HG03039 (cell line): ENCODE measurements around the gene CISD2.
"Not testable (repeated sequence)": the region's sequence is repeated elsewhere in the genome, so short reads cannot be mapped to it uniquely, and the experiment has no call there.

Source experiments
- ATAC-seq: cut with Tn5 transposase; IDR thresholded peaks from one replicate; pipeline ENCODE4 v1.9.1; 2021; ENCODE audit warnings: mild to moderate bottlenecking, moderate library complexity; ENCODE audit not compliant: unreplicated experiment

Gene CISD2, protein sequence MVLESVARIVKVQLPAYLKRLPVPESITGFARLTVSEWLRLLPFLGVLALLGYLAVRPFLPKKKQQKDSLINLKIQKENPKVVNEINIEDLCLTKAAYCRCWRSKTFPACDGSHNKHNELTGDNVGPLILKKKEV

DNA sequence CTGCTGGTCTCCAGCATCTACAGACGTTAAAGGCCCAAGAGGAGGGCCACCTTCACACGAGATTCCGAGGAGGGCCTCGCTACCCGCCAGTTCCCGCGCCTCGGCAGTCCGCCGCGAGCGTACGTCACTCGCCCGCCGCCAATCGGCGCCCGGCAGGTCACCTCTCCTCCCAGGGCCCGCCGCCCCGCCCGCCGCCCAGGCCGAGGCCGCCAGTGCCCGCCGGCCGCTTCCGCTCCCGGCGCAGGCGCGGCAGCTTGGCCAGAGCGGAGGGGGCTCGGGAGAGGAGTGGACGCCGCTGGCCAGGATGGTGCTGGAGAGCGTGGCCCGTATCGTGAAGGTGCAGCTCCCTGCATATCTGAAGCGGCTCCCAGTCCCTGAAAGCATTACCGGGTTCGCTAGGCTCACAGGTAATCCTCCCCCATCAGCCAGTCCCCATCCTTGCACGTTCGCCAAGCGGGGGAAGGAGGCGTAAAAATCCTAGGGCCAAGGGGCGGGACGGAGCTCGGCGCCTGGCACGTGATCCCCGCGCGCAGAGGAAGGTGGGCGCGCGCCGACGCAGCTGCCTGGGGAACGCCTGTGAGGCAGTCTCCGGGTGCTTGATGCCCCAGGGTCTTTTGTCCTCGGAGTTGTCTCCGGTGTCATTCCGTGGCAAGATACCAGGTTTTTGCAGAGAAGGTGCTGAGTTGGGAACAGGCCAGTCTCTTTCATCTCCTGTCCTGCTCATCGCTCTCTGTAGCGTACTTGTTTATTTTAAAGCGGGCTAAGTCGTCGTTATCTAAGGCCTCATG, at the start of gene CISD2:
Gene CISD2 (plus strand): TSS at position 212 of the 788 bp plus-strand sequence. CDS start 93 bp downstream, at position 305.
- ATAC-seq: peak; percentile 89

DNA sequence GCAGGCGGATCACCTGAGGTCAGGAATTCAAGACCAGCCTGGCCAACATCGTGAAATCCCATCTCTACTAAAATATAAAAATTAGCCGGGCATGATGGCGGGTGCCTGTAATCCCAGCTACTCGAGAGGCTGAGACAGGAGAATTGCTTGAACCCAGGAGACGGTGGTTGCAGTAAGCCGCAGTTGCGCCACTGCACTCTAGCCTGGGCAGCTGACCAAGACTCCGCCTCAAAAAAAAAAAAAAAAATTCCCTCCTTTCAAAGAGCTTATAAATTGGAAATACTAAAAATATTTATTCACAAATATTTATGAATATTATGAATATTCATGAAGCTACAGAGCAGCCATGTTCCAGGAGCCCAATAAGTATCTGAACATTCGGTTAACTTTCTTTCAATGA, 49.7 kb upstream of the CISD2 start:
- not testable (repeated sequence) for ATAC-seq

DNA sequence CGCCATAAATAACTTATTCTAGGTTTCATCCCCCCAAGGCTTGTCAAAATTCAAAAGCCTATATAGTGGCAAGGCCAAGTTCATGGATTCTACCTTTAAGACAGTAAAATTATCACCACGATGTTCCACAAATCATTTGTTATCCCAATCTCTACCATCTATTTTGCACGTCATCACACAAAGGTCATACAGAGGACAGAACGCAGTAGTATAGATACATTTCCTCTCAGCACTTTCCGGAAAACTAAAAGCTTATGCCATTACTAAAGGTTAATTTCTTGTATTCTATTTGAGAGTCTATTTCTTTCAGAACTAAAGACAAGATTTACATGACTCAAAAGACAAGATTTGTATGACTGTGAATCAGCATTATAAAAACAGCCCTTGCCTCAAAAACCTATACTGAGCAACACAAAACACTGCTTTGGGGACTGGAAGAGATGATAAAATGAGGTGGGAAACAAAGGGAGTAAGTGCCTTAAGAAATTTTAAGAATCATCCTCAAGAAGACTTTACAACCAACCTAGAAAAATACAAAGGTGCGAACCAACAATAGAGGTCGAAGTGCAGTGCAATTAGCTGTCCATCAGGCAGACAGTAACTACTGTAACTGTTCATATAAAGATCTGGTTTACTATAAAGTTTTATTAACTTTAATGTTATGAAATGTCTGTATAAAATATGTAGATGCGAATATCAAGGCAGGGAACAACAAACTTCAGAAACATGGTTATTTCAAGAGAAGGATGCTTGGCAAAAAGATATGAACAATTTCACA, 49.0 kb upstream of the CISD2 start:
- ATAC-seq: no peak

DNA sequence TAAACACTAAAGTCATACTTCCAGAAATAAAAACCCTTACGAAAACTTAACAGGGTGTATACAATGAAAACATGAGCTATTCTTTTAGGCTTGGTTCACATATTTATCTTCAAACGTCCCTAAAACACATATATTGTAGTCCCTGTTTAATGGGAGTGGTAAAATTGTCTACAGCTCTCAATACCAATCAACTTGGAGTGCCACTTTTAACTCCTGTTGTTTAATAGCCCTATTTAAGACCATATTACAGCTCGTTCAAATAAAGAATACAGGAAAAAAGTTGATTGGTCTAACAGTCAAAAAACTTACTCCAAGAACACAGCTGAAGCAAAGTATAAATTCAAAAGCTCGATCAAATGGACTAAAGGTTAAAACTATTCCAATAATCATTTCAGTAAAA, 45.3 kb upstream of the CISD2 start:
- ATAC-seq: no peak

DNA sequence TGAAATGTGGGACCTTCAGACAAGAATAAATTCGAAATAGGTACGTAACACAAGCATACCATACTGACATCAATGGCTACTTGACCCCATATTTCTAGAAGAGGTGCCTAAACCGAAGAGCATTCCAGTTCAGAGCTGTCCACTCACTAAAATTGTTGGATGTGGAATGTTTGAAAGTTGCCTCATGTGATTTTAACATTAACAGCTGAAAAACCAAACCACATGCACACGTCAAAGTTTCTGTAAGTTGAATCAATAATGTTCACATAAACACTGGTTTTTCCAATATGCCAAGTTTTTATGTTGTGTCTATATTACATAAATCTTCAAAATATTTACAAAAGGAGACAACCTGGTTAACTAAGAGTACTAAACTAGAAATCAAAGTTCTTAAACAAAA, 44.9 kb upstream of the CISD2 start:
- ATAC-seq: no peak

DNA sequence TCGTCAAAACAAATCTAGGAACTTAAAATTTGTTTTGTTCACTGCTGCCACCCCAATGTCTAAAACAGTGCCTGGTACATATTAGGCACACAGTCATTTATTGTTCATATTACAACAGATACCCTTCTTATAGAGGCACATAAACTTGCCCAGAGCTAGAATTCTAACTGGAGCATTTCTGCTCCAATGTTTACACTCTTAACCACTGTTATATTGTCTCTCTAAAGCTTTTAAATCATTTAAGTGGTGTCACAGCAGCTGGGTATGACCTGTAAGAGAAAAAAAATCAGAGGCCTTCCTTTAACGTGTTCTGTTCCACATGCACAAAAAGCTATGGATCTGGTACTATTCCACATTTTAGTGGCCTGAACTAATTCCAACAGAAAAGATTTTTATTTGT, 44.4 kb upstream of the CISD2 start:
- no peak for ATAC-seq

DNA sequence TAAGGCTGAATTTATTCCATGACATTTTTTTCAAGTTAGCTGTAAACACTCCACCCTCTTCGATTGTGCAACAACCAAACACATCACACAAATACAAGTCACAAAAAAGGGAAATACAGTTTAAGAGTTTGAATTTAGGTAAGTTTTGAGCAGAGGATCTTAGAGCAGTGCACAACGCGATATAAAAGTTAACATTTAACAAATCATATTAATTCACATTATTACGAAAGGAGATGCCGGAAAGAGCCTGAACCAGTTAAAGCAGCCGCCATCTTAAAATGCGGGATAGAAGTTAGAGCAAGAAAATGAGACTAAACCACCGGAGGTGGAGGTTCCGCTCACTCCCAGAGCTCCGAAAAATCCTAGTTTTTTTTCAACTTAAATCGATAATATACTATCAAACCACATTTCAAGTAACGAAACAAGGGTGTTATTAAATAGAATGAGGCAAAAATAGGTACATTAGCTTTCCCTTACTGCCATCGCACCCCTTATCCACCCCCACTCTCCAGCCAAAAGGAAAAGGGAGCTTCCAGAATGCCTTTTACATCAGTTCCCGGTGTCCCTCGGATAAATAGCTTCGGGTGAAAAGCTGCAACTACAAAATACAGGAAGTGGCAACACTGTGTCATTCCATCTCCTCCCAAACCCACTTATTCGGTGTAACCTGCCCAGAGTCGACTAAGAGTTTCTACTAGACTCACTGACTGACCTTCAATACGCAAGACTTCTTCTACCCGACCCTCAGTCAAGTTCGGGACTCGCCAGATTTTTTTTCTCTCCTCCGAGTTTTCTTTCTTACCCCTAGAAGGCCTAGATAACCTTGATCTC, 43.3 kb upstream of the CISD2 start:
- no peak for ATAC-seq

DNA sequence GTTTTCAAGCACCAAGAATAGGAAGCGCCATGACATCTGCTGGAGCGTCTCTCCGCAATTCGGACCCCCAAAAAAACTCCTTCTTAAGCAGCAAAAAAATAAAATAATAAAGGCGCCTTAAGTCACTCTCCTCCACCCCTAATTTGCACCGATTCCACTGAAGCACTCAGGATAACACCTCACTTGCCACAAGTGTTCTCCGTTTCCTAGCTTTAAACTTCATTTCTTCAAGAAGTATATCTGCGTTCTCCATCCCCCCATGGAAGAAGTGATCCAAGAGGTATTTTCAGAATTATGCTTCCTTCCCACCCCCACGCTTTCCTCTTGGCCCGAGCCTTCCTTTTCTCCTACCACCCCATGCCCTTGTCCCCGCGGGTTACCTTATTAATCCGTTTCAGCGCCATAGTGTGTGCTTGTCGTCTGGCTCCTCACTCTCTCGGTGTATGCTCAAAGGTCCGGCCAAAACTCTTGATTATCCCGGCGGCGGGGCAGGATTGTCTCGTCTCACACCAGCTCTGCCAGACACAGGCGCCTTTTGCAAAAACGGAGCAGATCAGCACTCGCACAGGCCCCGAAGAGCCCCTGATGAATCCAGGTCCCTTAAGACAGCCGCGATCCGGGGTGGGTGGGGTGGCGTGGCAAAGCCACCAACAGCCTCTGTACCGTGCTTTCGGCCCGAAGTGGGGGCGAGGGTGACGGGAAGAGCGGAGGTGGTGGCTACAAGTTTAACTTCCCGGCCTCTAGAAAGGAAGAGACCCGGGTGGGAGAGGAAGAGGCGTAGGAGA, 42.5 kb upstream of the CISD2 start:
- ATAC-seq: no peak

DNA sequence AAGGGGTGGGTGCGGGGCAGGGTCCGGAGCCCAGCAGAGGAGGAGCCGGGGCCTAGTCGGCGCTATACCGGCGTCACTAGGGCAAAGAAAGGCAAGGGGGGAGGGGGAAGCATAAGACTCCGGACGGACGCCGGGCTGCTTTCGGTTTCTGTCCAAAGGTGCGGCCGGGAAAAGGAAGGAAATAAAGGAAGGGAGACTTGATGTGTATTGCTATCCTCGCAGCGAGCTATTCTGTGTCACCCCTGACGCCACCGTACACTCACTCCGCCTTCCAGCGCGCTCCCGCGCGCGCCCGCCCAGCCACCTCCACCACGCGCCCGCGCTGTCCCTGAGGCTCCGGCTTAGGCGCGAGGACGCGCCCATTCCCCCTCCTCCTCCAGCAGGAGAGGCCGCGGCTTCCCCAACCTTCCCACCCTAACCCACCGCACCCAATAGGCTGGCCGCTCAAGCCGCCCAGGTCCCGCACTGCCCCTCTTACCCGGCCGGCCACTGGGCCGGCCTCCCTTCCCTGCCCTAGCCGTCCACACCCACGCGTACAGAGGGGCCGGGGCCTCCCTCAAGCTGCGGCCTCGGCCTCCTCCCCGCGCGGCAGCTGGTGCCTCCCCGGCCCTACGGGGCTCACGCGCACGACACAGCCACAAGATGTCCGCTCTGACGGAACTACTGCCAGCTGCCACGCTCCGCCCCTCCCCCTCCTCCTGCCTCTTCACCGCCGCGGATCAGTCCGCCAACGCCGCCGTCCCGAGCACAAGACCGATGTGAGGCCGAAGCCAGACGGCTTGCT, 41.7 kb upstream of the CISD2 start, which contains the start of gene UBE2D3:
Gene UBE2D3 (minus strand): TSS at position 662 of the 784 bp plus-strand sequence. CDS start 1,043 bp downstream, outside the sequence.
- peak; percentile 23 for ATAC-seq

DNA sequence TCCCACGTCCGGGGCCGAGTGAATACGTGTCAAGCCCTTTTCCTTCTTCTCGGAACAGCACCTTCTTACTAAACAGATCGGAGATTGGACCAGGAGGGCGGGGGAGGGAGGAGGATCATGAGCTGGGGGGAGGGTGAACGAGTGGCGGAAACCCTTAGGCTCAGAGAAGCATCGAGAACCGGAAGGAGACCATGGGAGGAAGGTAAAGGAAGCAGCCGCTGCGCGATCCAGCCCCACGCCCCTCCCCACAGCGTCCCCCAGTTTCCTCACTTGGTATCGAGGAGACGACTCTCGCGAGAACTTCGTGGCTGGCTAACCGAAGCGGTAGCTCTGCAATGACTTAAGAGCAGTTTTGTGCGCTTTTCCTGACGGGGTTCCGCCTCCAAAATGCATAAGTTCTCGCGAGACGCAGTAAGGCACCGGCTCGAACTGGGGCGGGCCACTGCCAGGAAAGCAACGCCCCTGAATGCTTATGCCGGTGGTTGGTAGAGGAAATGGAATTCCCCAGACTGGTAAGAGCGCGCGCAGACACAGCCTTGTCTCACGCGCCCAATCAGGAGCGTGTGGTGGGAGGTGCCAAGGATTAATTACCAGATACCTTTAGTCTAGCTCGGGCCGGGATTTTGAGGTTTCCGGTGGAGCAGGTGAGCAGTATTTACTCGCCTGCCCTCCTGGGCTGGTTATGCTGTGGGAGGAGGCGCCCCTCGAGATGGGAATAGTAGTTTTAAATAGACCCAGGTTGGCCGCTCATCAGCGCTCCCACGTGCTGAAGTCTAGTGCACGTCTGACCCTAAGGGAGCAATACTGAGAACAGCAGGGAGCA, 40.9 kb upstream of the CISD2 start:
- peak; percentile 83 for ATAC-seq

DNA sequence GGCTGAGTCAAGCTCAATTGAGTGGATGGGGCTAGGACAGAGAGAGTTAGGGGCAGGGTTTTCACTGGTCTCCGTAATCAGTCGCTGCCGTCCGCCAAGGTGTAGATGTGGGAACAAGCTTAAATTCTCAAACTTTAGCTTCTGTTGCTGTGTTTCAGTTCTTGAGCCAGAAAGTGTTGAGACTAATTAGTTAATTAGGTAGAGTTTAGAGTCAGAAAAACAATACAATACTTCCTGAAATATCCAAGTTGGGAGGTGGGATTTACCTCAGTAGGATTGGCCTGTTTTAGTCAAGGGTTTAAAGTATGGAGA, 40.3 kb upstream of the CISD2 start:
- no peak for ATAC-seq

DNA sequence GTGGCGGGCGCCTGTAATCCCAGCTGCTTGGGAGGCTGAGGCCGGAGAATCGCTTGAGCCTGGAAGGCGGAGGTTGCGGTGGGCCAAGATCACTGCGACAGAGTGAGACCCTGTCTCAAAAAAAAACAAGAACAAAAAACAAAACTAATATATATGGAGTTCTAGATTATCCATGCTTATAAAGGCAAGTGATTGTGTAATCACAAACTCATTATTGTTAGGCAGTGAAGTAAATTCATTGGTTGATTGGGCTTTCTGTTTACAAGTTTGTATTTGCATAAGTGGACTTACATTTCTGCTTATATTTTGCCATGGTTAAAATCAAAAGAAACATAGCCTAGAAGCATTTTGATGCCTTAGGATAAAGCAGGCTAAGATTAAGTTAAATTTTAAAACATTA, 39.0 kb upstream of the CISD2 start:
- no peak for ATAC-seq

DNA sequence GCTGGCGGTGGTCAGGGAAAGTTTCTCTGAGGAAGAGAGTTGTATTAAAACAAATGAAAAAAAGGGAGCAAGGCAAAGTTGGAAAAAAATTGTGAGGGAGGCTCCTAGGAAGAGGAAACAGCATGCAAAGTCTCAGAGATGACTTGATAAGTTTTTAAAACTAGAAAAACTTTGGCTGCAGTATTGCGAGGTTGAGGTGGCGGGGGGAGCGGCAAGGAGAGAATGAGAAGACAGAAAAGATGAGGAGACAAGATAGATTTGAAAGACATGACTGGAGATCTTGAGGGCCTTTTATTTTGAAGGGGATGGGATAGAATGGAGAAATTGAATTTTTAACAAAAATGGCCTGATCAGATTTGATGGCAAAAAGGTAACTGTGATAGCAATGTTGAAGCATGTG, 36.7 kb upstream of the CISD2 start:
- ATAC-seq: no peak

DNA sequence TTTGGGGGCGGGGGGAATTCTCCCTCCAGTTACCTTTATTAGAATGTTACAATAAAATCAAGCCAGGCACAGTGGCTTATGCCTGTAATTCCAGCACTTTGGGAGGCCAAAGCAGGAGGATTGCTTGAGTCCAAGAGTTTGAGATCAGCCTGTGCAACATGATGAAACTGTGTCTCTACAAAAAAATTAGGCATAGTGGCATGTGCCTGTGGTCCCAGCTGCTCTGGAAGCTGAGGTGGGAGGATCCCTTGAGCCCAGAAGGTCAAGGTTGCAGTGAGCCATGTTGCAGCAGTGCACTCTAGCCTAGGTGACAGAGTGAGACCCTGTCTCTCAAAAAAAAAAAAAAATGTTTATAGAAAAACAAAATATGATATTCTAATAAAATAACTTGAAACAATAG, 36.1 kb upstream of the CISD2 start:
- ATAC-seq: no peak

DNA sequence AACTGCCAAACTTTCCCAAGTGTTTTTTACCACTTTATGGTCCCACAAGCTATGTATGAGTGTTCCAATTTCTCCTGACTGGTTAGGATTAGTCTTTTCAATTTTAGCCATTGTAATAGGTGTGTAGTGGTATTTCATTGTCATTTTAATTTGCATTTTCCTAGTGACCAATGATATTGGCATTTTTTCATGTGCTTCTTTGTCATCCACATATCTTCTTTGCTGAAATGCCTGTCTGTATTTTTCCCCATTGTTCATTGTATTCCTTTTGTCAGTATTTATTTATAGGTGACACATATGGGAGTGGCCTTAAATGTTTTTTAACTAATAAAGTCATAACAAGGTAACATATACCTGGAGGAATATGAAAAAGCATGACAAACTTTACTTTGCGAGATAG, 32.2 kb upstream of the CISD2 start:
- ATAC-seq: no peak

DNA sequence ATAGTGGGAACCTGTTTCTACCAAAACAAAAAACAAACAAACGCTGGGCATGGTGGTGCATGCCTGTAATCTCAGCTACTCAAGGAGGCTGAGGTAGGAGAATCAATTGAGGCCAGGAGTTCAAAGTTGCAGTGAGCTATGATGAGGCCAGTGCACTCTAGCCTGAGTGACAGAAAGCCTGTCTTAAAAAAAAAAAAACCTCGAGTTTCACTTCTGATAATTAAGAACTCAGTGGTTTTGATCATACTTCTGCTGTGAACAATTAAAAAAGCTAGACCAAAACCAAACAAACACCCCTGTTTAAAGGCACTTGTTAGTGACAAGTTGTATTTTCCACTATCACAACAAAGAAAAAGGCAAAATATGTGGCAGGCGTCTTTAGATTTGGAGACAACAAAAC, 26.4 kb upstream of the CISD2 start:
- no peak for ATAC-seq

DNA sequence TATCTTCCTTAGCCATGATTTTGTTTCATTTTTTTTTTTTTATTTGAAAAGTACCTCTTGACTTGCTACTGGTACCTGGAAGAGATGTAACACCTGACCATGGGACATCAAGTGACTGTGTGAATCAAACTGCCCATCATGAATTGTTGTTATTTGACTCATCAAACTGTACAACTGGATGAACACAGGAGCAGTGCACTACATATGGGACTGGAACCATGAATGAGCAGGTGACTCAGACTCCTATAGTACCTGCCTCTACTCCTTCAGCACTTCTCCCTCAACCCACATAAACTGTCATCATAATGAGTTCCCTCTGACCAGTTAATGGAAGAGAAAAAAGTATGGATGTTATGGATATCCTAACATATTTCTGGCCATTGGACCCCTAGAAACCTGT, 25.5 kb upstream of the CISD2 start:
- ATAC-seq: no peak

DNA sequence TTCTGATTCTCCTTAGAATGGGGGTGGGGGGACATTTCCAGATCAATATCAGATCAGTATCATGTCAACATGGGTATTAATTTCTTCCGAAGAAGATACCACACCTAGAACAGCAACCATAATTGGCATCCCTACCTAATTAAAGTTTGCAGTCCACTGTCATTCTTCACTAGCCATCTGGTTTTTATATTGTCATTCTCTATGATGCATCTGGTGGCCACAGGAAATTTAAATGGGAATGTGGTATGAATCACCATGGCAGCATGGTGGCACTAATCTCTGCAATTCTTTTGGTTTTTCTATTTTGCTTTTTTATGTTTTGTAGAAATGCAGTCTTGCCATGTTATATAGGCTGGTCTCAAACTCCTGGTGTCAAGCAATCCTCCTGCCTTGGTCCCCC, 24.9 kb upstream of the CISD2 start:
- ATAC-seq: no peak

DNA sequence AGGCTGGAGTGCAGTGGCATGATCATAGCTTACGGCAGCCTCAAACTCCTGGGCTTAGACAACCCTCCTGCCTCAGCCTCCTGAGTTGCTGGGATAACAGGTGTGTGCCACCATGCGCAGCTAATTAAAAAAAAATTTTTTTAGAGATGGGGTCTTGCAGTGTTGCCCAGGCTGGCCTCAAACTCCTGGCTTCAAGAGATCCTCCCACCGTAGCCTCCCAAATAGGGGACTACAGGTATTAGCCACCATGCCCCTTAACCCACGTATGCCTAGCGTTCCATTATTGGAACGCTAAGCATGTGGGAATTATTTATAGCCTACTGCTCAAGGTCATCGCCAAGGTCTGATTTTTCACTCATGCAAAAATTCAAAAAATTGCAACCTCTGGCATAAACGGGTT, 21.1 kb upstream of the CISD2 start:
- ATAC-seq: no peak
